HS-5 (cell line): ENCODE results near the gene CDK5.
"Not testable (repeated sequence)": the region's sequence is repeated elsewhere in the genome, so short reads cannot be mapped to it uniquely, and the experiment has no call there.

ENCODE experiments used
- DNase-seq: peaks from one replicate; pipeline ENCODE4 v3.0.0-alpha.2; 2012; ENCODE audit warnings: low read depth

CDK5 gene

GRCh38 chr7:151056666-151057505, 811 bp downstream of the CDK5 start:
- no peak for DNase-seq

- no peak for DNase-seq
These were observed 1.4 kb downstream of the CDK5 start for GRCh38 chr7:151056283-151056665.

GRCh38 chr7:151053751-151054150, 3.9 kb downstream of the CDK5 start:
- DNase-seq = no peak

GRCh38 chr7:151053096-151053495, 4.6 kb downstream of the CDK5 start:
- no peak for DNase-seq

GRCh38 chr7:151051108-151051507, 6.6 kb downstream of the CDK5 start:
- no peak for DNase-seq

GRCh38 chr7:151048911-151049463, 8.7 kb downstream of the CDK5 start:
- DNase-seq = no peak

- DNase-seq = no peak
These were observed 9.5 kb downstream of the CDK5 start, which contains the start of gene ASIC3 for GRCh38 chr7:151047976-151048815. TSS of gene ASIC3 (plus strand) at chr7:151048531. CDS start at chr7:151048886, 355 bp downstream.

- no peak for DNase-seq
These were observed 10.8 kb downstream of the CDK5 start for GRCh38 chr7:151046603-151047573.

GRCh38 chr7:151045967-151046366, 11.7 kb downstream of the CDK5 start:
- DNase-seq = no peak

- no peak for DNase-seq
These were observed 12.4 kb downstream of the CDK5 start for GRCh38 chr7:151045262-151045661.

GRCh38 chr7:151043959-151044358, 13.7 kb downstream of the CDK5 start:
- DNase-seq = no peak

- DNase-seq = not testable (repeated sequence)
These were observed 14.2 kb downstream of the CDK5 start for GRCh38 chr7:151043449-151043848.

GRCh38 chr7:151040616-151041375, 16.9 kb downstream of the CDK5 start:
- DNase-seq = no peak

- no peak for DNase-seq
These were observed 17.7 kb downstream of the CDK5 start for GRCh38 chr7:151039850-151040548.

GRCh38 chr7:151038951-151039849, 18.5 kb downstream of the CDK5 start:
- peak; percentile 84 for DNase-seq

GRCh38 chr7:151035902-151036301, 21.8 kb downstream of the CDK5 start:
- DNase-seq = no peak

- DNase-seq = no peak
These were observed 22.5 kb downstream of the CDK5 start for GRCh38 chr7:151035026-151035717.

GRCh38 chr7:151034312-151035025, 23.2 kb downstream of the CDK5 start:
- no peak for DNase-seq
